GM18507 (cell line): Measurements from ENCODE around the gene CHL1.

ENCODE experiments used
- DNase-seq: peaks from one replicate; pipeline ENCODE4 v3.0.0; 2011; ENCODE audit warnings: low read depth; ENCODE audit not compliant: insufficient read length; ENCODE audit errors: extremely low spot score
- FAIRE-seq: peaks from 2 replicates; lab custom pipeline; 2011; peaks lifted over from hg19 to GRCh38; lab: Jason Lieb, UNC

Gene CHL1

DNA sequence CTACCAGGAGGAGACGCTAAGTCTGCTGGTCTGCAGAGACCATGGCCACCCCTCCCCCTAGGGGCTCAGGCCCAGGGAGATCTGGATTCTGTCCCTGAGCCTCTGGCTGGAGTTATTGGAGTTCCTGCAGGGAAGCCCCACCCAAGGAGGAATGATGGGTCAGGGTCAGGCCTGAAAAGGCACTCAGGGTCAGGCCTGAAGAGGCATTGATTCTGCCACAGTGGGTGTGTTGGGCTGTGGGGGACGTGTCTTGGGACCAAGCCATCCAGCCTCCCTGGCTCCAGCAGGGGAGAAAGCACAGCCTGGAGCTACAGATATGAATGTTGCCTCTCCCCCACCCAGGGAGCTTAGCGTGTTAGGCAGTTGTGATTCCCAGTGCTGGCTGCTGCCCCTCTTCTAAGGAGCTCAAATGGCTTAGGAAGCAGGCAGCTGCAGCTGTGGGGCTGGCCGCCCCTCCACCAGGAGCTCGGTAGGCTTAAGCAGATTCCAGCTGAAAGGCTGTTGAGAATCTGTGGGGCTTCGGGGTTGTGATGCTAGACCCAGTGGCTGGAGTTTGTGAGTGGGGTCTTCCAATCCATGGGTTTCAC, 176.7 kb downstream of the CHL1 start:
- no peak for FAIRE-seq
- DNase-seq: no peak

DNA sequence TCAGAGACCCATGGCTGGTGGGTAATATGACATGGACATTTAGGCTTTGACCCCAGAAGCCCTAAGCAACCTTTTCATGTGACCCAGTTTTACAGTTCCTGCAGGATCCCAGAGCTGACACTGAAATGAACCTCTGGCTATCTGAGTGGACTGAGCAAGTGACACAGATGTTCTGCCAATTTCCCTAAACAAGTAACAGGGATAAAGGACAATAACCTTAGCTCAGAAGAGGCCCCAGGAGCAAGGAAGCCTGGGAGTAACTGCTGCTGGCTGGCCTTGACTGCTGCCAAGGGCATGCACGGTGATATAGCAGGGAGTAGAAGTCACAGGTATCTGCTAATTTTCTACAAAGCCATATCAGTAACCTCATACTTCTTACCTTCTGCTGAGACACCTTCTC, 177.9 kb downstream of the CHL1 start:
- FAIRE-seq (no peak), DNase-seq (no peak)

GRCh38 chr3:377158-377561, 180.6 kb downstream of the CHL1 start:
- DNase-seq (no peak), FAIRE-seq (peak; percentile 89)

DNA sequence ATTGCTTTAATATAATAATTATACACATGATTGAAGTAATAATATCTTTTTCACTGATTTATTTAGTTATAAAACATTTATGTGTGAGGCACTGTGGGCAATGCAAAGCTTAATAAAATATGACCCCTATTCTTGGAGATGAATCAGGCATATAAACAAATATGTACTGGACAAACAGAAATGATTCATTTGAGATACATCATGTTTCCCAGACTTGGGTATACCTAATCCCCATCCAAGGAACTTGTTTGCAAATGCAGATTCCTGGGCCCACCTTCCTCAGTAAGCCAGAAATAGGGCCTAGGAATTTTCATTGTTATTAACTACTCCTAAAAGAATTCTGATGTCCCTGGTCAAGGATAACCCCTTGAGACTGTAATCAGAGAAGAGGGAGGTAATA, 184.2 kb downstream of the CHL1 start:
- FAIRE-seq: no peak
- no peak for DNase-seq

DNA sequence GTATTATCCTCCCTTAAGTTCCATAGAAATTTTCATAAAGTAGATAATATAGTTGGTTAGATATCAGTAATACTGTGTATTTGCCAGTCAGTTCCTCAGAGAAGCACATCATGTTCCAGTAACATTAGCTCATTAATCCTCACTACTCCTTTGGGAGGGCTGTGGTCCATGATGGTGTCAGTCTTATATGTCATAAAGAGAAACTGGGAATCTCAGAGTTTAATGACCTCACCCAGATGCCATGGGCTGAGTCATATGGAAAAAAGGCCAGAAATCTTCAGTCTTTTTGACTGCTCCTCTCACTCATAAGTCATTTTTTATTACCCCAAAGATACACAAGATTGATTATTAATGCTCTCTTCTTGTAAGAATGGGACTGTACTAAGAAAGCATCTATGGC, 188.6 kb downstream of the CHL1 start:
- FAIRE-seq (no peak), DNase-seq (no peak)

- FAIRE-seq (no peak), DNase-seq (no peak)
Measured at GRCh38 chr3:394775-395174, 198.2 kb downstream of the CHL1 start.

- FAIRE-seq (no peak), DNase-seq (no peak)
Measured at GRCh38 chr3:396293-396692, 199.7 kb downstream of the CHL1 start.

GRCh38 chr3:399647-400046, 203.1 kb downstream of the CHL1 start:
- no peak for DNase-seq
- no peak for FAIRE-seq

GRCh38 chr3:403826-404225, 207.3 kb downstream of the CHL1 start:
- FAIRE-seq: no peak

DNA sequence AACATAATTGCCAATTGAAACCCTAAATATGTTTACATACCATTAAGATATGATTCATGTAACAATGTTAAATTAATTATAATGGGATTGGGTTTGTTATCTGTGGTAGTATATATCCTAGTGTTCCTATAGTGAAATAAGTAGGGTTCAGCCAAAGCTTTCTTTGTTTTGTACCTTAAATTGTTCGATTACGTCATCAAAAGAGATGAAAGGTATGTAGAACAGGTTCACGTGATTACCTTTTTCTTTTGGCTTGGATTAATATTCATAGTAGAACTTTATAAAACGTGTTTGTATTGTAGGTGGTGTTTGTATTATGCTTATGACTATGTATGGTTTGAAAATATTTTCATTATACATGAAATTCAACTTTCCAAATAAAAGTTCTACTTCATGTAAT, 212.4 kb downstream of the CHL1 start:
- DNase-seq (no peak), FAIRE-seq (no peak)

More at GRCh38 chr3:403826-404225, 207.3 kb downstream of the CHL1 start:
- DNase-seq: no peak

DNA sequence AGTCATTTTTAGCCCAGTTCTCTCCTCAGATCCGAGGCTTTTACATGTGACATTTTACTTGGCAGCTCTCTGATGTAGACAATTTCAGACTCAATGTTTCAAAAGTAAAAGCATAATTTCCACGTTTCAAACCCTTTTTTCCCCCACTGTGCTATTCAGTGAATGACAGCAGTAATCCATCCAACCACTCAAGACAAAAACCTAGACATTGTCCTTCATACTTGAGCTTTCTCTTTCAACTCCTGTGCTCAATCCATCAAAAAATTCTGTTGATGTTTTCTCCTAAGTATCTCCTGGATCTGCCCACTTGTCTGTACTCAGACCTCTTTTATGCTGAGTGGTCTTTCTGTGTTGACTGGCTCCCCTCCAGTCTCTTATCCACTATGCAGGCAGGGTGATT, 214.7 kb downstream of the CHL1 start:
- FAIRE-seq: no peak
- DNase-seq: no peak

DNA sequence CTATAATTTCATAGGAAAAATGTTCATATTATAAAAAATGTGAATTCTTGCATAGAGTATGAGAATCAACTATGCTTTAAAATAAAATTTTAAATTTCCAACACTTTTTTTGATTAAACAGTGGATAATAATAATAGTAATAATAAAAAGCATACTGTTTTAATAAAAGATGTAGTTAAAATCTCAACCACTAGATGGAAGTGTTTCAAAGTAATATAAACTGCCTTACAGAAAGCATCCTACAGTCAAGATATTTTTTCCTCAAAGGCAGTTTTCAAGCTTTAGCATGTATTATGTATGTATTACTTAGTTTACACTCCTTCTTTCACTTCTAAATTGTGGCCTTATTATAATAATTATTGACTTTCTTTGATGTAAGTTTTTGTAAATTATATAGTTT, 217.5 kb downstream of the CHL1 start:
- FAIRE-seq (no peak), DNase-seq (peak; percentile 3)

DNA sequence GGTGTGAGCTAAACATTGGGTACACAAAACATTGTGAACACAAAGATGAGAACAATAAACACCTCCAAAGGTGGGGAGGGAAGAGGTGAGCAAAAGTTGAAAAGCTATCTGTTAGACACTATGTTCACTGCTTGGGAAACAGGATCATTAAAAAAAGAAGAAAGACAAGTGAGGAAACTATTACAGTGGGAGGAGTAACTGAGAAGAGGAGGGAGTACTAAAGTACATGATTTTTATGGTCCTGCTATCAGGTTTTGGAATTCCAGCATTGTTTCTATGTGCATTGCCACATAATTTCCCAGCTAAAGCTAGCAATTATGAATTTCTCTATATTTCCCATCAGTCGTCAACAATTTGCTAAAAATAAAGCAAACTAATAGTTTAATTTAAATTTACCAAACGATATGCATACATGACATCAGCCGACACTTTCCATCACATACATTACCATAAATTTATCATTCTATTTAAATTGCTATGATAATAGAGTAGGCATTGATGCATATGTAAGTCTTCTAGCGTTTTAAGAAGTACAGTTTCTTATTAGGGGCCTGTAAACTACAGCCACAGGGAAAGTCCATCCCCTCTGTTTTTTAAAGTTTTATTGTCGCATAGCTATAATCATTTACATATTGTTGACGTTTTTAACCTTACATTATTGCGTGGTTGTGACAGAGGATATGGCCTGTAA, 221.8 kb downstream of the CHL1 start:
- no peak for FAIRE-seq
- no peak for DNase-seq

GRCh38 chr3:420584-420983, 224.0 kb downstream of the CHL1 start:
- FAIRE-seq: peak; percentile 65

GRCh38 chr3:425079-425478, 228.5 kb downstream of the CHL1 start:
- FAIRE-seq (no peak), DNase-seq (no peak)

More at GRCh38 chr3:420584-420983, 224.0 kb downstream of the CHL1 start:
- no peak for DNase-seq

DNA sequence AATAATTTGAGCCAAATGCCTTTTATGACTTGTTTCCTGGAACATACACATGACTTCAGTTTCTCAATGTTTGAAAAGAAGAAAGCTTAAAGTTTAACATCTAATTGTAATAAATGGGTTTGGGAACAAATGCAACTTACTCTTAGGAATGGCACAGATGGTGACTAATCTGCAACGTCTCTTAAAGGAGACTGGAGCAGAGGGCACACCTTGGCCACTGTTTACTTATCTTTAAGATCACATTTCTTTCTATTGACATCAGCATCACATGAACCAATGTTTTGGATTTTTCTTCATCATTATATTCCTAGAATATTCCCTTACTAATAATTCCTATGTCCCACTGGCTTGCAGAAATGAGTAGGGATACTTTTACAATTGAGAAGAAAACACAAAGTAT, 229.5 kb downstream of the CHL1 start:
- FAIRE-seq (peak; percentile 12), DNase-seq (no peak)

GRCh38 chr3:427128-427527, 230.6 kb downstream of the CHL1 start:
- FAIRE-seq (no peak), DNase-seq (no peak)

GRCh38 chr3:430186-430585, 233.6 kb downstream of the CHL1 start:
- DNase-seq (no peak), FAIRE-seq (no peak)

DNA sequence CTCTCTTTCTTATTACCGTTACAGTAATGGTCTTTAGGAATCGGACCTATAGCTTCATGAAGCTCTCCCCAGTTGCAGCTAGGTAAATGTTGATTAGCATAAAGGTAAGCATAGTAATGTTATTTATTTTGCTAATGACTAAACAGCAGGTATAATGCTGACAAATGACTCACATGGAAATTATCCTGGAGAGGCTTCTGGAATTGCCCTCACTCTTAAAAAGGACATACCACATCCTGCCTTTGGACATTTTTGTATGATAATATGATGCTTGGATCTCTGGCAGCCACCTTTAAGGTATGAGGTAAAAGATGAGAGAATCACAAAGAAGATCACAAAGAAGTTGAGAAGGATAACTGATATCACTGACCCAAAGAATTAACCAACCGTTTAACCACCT, 238.6 kb downstream of the CHL1 start:
- FAIRE-seq (no peak), DNase-seq (no peak)

DNA sequence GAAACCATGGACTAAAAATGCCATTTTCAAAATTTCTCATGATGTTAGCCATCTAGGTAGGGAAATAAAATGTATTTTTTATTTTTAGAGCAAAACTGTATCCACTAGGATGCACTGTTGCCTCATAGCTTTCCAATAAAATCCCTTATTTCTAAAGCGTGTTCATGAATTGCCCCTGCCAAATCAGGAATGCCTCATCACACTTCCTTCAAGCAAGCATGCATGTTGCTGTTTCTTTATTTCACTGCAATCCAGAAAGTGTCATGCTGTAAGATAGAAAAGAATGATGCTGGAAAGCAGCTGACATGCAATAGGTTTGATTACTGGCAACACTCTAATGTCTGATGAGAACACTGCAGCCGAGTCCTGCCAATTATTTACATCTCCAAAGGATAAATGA, 239.5 kb downstream of the CHL1 start:
- FAIRE-seq (no peak), DNase-seq (no peak)

- DNase-seq (no peak), FAIRE-seq (no peak)
Measured at GRCh38 chr3:440826-441225, 244.3 kb downstream of the CHL1 start.

- DNase-seq (no peak), FAIRE-seq (no peak)
Measured at GRCh38 chr3:445960-446359, 249.4 kb downstream of the CHL1 start.
